DOHH2 (cell line): ENCODE results near the gene SLC26A8.

Experiments
- H3F3A ChIP-seq: fragments of 200-600 bp; sonication (generic), shearing (Covaris generic); 2 replicates; pipeline ENCODE4 v1.6.0; 2016; ENCODE audit warnings: antibody characterized with exemption, mild to moderate bottlenecking; ENCODE audit not compliant: control insufficient read depth, insufficient read depth
- H3K27ac ChIP-seq: fragments of 200-600 bp; sonication (generic); 2 replicates; pipeline ENCODE4 v1.5.1; 2014; ENCODE audit warnings: low read depth, mild to moderate bottlenecking, low read length, moderate library complexity
- H3K27me3 ChIP-seq: fragments of 200-600 bp; sonication (generic); 2 replicates; pipeline ENCODE4 v1.6.1; 2014; ENCODE audit warnings: mild to moderate bottlenecking, low read length, mixed read lengths; ENCODE audit not compliant: control insufficient read depth
- H3K36me3 ChIP-seq: fragments of 200-600 bp; sonication (generic); 2 replicates; pipeline ENCODE4 v1.6.1; 2014; ENCODE audit warnings: mild to moderate bottlenecking, low read length, moderate library complexity, mixed read lengths; ENCODE audit not compliant: control insufficient read depth
- H3K4me1 ChIP-seq: fragments of 200-600 bp; sonication (generic); 2 replicates; pipeline ENCODE4 v1.6.1; 2014; ENCODE audit warnings: mild to moderate bottlenecking, low read length, mixed read lengths; ENCODE audit not compliant: control insufficient read depth
- H3K4me2 ChIP-seq: fragments of 200-600 bp; sonication (generic); 2 replicates; pipeline ENCODE4 v1.6.0; 2014; ENCODE audit warnings: mild to moderate bottlenecking, low read length, moderate library complexity
- H3K4me3 ChIP-seq: fragments of 200-600 bp; sonication (generic); 2 replicates; pipeline ENCODE4 v1.5.1; 2014; ENCODE audit warnings: mild to moderate bottlenecking, low read length, mixed read lengths
- H3K79me2 ChIP-seq: fragments of 200-600 bp; sonication (generic); 2 replicates; pipeline ENCODE4 v1.6.1; 2014; ENCODE audit warnings: mild to moderate bottlenecking, low read length, mixed read lengths; ENCODE audit not compliant: control insufficient read depth
- H3K9me2 ChIP-seq: fragments of 200-600 bp; sonication (generic); replicated peaks from 2 replicates; pipeline ENCODE4 v1.6.1; 2014; ENCODE audit warnings: mild to moderate bottlenecking, low read length, mixed read lengths; ENCODE audit not compliant: control insufficient read depth
- H3K9me3 ChIP-seq: fragments of 200-600 bp; sonication (generic); 2 replicates; pipeline ENCODE4 v1.6.1; 2014; ENCODE audit warnings: antibody characterized with exemption, low read length, mixed read lengths; ENCODE audit not compliant: control insufficient read depth, insufficient read depth
- H4K20me1 ChIP-seq: fragments of 200-600 bp; sonication (generic); 2 replicates; pipeline ENCODE4 v1.6.0; 2014; ENCODE audit warnings: low read depth, mild to moderate bottlenecking, antibody characterized with exemption, low read length, moderate library complexity; ENCODE audit not compliant: control insufficient read depth, insufficient read depth
- EZH2phosphoT487 ChIP-seq: fragments of 200-600 bp; sonication (generic); IDR thresholded peaks from 2 replicates; pipeline ENCODE4 v1.6.1; 2017; ENCODE audit warnings: borderline replicate concordance, mild to moderate bottlenecking, antibody characterized with exemption, low read length, moderate library complexity, mixed read lengths
- TF ChIP-seq, protein P1 (sequence below): fragments of 200-600 bp; sonication (generic); IDR thresholded peaks from one replicate; pipeline ENCODE4 v1.5.1; 2014; ENCODE audit warnings: antibody characterized with exemption, mild to moderate bottlenecking, low read depth, low read length; ENCODE audit not compliant: poor library complexity, severe bottlenecking

SLC26A8 gene

DNA sequence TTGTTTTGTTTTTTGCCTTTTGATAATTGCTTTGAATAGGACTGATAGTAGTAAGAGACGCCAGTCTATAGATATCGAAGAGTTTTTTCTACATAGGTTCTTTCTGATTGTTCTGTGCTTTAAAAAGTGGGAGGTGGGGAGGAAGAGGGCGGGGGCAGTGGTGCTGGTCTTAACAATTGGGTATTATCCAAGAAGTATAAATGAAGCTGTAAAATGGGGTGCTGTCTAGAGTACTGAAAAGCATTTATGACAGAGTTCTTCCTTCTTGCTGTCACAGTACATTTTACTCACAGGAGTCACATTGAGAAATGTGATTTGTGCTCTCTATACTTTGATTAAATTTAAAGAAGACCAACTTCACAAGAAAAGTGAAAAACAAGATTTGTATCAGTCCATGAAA is 44.1 kb upstream of the SLC26A8 start:
- no peak overlapping the region for H3K4me3 ChIP-seq
- peaks cover 47% of the 10 kb centered on the region for H3K79me2 ChIP-seq
- H4K20me1 ChIP-seq: peaks cover 6% of the 10 kb centered on the region
- no peaks in the 10 kb centered on the region for H3K9me2 ChIP-seq
- TF ChIP-seq EZH2phosphoT487: no peak
- TF ChIP-seq, protein P1, sequence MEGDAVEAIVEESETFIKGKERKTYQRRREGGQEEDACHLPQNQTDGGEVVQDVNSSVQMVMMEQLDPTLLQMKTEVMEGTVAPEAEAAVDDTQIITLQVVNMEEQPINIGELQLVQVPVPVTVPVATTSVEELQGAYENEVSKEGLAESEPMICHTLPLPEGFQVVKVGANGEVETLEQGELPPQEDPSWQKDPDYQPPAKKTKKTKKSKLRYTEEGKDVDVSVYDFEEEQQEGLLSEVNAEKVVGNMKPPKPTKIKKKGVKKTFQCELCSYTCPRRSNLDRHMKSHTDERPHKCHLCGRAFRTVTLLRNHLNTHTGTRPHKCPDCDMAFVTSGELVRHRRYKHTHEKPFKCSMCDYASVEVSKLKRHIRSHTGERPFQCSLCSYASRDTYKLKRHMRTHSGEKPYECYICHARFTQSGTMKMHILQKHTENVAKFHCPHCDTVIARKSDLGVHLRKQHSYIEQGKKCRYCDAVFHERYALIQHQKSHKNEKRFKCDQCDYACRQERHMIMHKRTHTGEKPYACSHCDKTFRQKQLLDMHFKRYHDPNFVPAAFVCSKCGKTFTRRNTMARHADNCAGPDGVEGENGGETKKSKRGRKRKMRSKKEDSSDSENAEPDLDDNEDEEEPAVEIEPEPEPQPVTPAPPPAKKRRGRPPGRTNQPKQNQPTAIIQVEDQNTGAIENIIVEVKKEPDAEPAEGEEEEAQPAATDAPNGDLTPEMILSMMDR: no peak
- no peaks in the 10 kb centered on the region for H3K27me3 ChIP-seq
- H3K4me1 ChIP-seq: no peaks in the 10 kb centered on the region
- no peak overlapping the region for H3K4me2 ChIP-seq
- no peaks in the 10 kb centered on the region for H3K36me3 ChIP-seq
- no peaks in the 10 kb centered on the region for H3K9me3 ChIP-seq
- H3F3A ChIP-seq: peaks cover 2% of the 10 kb centered on the region; the same call in 1 of the 2 replicates
- H3K27ac ChIP-seq: no peak overlapping the region

DNA sequence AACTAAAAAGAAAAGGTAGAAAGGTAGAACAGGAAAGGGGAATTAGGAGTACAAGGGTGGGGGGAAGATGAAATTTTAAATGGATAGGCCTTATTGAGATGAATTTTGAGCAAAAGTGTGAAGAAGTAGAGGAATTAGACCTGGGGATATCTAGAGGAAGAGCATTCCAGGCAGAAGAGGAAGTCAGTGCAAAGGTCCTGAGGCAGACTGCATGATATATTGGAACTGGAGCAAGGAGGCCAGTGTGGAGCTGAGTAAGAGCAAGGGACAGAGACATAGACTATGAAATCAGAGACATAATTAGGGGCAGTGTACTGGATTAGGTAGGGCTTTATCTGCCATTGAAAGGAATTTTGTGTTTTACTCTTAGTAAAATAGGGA is 43.6 kb upstream of the SLC26A8 start:
- Histone ChIP-seq H3F3A (peaks cover 2% of the 10 kb centered on the region; the same call in 1 of the 2 replicates), H3K4me3 (no peak overlapping the region), H3K79me2 (peaks cover 47% of the 10 kb centered on the region), H3K4me2 (no peak overlapping the region), H4K20me1 (peaks cover 6% of the 10 kb centered on the region), H3K4me1 (no peaks in the 10 kb centered on the region), H3K9me2 (no peaks in the 10 kb centered on the region), H3K36me3 (0 out of 2 replicates have a peak, but pooled peaks cover 2% of the 10 kb centered on the region), H3K27ac (no peak overlapping the region), H3K27me3 (no peaks in the 10 kb centered on the region), H3K9me3 (no peaks in the 10 kb centered on the region)
- no peak for TF ChIP-seq EZH2phosphoT487
- TF ChIP-seq, protein P1: no peak

DNA sequence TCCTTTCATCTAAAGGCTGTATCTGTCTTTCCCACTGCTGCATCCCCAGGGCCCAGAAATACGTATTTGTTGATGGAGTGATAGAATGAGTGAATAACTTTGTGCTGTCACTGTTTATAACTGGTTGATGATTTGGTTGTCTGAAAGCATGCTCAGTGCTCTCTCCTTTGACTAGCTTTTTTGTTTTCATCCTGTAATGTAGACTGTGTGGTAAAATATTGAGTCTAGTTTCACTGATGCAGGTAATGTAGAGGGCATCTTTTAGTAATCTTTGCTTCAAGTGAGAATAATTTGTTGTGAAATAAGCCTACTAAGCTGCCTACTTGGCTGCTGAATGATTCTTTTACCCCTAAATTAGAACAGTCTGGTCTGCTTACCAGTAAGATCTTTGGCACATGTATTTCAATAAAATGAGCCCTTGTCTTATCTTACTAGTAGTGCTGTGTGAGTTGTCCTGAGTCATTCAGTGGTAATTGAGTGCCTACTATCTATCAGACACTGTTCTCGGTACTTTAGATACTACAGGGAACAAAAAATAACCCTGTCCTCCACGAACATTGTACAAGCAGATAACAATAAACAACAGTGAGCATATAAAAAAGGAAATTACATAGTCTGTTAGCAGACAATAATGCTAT is 43.1 kb upstream of the SLC26A8 start:
- Histone ChIP-seq H3K79me2 (peaks cover 47% of the 10 kb centered on the region), H3K27me3 (no peaks in the 10 kb centered on the region), H3K4me2 (no peak overlapping the region), H4K20me1 (peaks cover 6% of the 10 kb centered on the region), H3F3A (peaks cover 2% of the 10 kb centered on the region; the same call in 1 of the 2 replicates), H3K4me3 (no peak overlapping the region), H3K4me1 (no peaks in the 10 kb centered on the region), H3K9me3 (no peaks in the 10 kb centered on the region), H3K9me2 (no peaks in the 10 kb centered on the region), H3K27ac (no peak overlapping the region), H3K36me3 (0 out of 2 replicates have a peak, but pooled peaks cover 6% of the 10 kb centered on the region)
- no peak for TF ChIP-seq EZH2phosphoT487
- TF ChIP-seq, protein P1: no peak
